Neural progenitor cell (in vitro differentiated cells): ENCODE results near the gene FRMD5. TPM values are rescaled to one million over a fixed set of nuclear protein-coding genes. Genes with fewer than 3 reads are reported as not detected.
"Not testable (repeated sequence)": the region's sequence is repeated elsewhere in the genome, so short reads cannot be mapped to it uniquely, and the experiment has no call there.

Experiments used
- DNase-seq: peaks from one replicate; pipeline ENCODE4 v3.0.0-alpha.2; 2016; ENCODE audit warnings: low spot score
- H2AFZ ChIP-seq: fragments of 200-600 bp; sonication (generic); replicated peaks from 2 replicates; pipeline ENCODE4 v1.6.1; 2016; ENCODE audit warnings: antibody characterized with exemption
- H3F3A ChIP-seq: fragments of 200-600 bp; sonication (generic); 2 replicates; pipeline ENCODE4 v1.6.1; 2016; ENCODE audit warnings: antibody characterized with exemption, low read depth
- H3K27ac ChIP-seq: fragments of 200-600 bp; sonication (generic); 2 replicates; pipeline ENCODE4 v1.5.1; 2016; ENCODE audit warnings: mild to moderate bottlenecking
- H3K27me3 ChIP-seq: fragments of 200-600 bp; sonication (generic); 2 replicates; pipeline ENCODE4 v1.6.1; 2016; ENCODE audit warnings: mild to moderate bottlenecking, moderate library complexity
- H3K36me3 ChIP-seq: fragments of 200-600 bp; sonication (generic); 2 replicates; pipeline ENCODE4 v1.5.1; 2016
- H3K4me1 ChIP-seq: fragments of 200-600 bp; sonication (generic); 2 replicates; pipeline ENCODE4 v1.6.1; 2016; ENCODE audit warnings: mixed run types
- H3K4me2 ChIP-seq: fragments of 200-600 bp; sonication (generic); 2 replicates; pipeline ENCODE4 v1.6.1; 2016
- H3K4me3 ChIP-seq: fragments of 200-600 bp; sonication (generic); 2 replicates; pipeline ENCODE4 v1.5.1; 2016
- H3K79me2 ChIP-seq: fragments of 200-600 bp; sonication (generic); 2 replicates; pipeline ENCODE4 v1.6.1; 2016; ENCODE audit warnings: low read depth
- H3K9ac ChIP-seq: fragments of 200-600 bp; sonication (generic); 2 replicates; pipeline ENCODE4 v1.6.1; 2016
- H3K9me3 ChIP-seq: fragments of 200-600 bp; sonication (generic); 2 replicates; pipeline ENCODE4 v1.5.1; 2016; ENCODE audit warnings: low read depth
- H4K20me1 ChIP-seq: fragments of 200-600 bp; sonication (generic); 2 replicates; pipeline ENCODE4 v1.6.1; 2016; ENCODE audit warnings: low read depth
- H3K27ac Mint-ChIP-seq: 3 replicates; pipeline ENCODE4 v1.8.0; 2021; ENCODE audit warnings: mixed read lengths
- H3K27me3 Mint-ChIP-seq: 2 replicates; pipeline ENCODE4 v1.8.0; 2022; ENCODE audit warnings: low read depth, mild to moderate bottlenecking, inconsistent platforms, moderate library complexity, mixed read lengths; ENCODE audit not compliant: insufficient read depth
- H3K36me3 Mint-ChIP-seq: 3 replicates; pipeline ENCODE4 v1.8.0; 2021; ENCODE audit warnings: mixed read lengths
- H3K4me1 Mint-ChIP-seq: 3 replicates; pipeline ENCODE4 v1.8.0; 2021; ENCODE audit warnings: mixed read lengths
- H3K4me3 Mint-ChIP-seq: 3 replicates; pipeline ENCODE4 v1.8.0; 2021; ENCODE audit warnings: mild to moderate bottlenecking, moderate library complexity, mixed read lengths
- H3K9me3 Mint-ChIP-seq: 3 replicates; pipeline ENCODE4 v1.8.0; 2020; ENCODE audit warnings: mixed read lengths
- EZH2 ChIP-seq: fragments of 200-600 bp; sonication (generic); IDR thresholded peaks from 2 replicates; pipeline ENCODE4 v1.6.1; 2017; ENCODE audit warnings: antibody characterized with exemption, mild to moderate bottlenecking, moderate library complexity
- EZH2phosphoT487 ChIP-seq: fragments of 200-600 bp; sonication (generic); IDR thresholded peaks from 2 replicates; pipeline ENCODE4 v1.6.1; 2017; ENCODE audit warnings: antibody characterized with exemption
- total RNA-seq: library from RNA; depleted of rRNA; stranded (reverse); fragments of >200 nt; gene quantifications from 2 replicates; pipeline ENCODE4 v1.2.3, GENCODE V29; 2015; ENCODE audit warnings: low replicate concordance
- TF ChIP-seq, protein P1 (sequence below): fragments of 200-600 bp; sonication (generic); IDR thresholded peaks from 2 replicates; pipeline ENCODE4 v1.5.1; 2017; ENCODE audit warnings: antibody characterized with exemption, mild to moderate bottlenecking

Gene FRMD5
- total RNA-seq, 1 donor from 2014 or later: 10.1 TPM

DNA sequence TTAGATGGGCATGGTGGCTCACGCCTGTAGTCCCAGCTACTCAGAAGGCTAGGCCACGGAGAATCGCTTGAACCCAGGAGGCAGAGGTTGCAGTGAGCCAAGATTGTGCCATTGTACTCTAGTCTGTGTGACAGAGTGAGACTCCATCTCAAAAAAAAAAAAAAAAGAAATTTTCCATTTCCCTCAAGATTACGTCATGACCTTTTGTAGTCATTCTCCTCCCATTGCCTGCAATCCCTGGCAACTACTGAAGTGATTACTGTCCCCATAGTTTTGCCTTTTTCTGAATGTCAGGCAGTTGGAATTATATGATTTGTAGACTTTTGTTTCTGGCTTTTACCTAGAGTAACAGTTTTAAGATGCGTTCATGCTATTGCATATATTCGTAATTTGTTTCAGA is 340.3 kb downstream of the FRMD5 start:
- H3K27me3 ChIP-seq: no peaks in the 10 kb centered on the region
- TF ChIP-seq, protein P1, sequence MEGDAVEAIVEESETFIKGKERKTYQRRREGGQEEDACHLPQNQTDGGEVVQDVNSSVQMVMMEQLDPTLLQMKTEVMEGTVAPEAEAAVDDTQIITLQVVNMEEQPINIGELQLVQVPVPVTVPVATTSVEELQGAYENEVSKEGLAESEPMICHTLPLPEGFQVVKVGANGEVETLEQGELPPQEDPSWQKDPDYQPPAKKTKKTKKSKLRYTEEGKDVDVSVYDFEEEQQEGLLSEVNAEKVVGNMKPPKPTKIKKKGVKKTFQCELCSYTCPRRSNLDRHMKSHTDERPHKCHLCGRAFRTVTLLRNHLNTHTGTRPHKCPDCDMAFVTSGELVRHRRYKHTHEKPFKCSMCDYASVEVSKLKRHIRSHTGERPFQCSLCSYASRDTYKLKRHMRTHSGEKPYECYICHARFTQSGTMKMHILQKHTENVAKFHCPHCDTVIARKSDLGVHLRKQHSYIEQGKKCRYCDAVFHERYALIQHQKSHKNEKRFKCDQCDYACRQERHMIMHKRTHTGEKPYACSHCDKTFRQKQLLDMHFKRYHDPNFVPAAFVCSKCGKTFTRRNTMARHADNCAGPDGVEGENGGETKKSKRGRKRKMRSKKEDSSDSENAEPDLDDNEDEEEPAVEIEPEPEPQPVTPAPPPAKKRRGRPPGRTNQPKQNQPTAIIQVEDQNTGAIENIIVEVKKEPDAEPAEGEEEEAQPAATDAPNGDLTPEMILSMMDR: no peak
- TF ChIP-seq EZH2 (no peak), EZH2phosphoT487 (no peak)
- H3K4me1 ChIP-seq: no peaks in the 10 kb centered on the region
- no peak overlapping the region for H3K4me3 Mint-ChIP-seq
- H3K9me3 ChIP-seq: no peaks in the 10 kb centered on the region
- H4K20me1 ChIP-seq: no peaks in the 10 kb centered on the region
- H3K4me2 ChIP-seq: no peak overlapping the region
- H3K79me2 ChIP-seq: no peaks in the 10 kb centered on the region
- H3F3A ChIP-seq: peaks cover 6% of the 10 kb centered on the region
- DNase-seq: no peak
- H3K9ac ChIP-seq: no peak overlapping the region
- no peak overlapping the region for H2AFZ ChIP-seq
- H3K4me3 ChIP-seq: no peak overlapping the region
- no peaks in the 10 kb centered on the region for H3K9me3 Mint-ChIP-seq
- no peaks in the 10 kb centered on the region for H3K4me1 Mint-ChIP-seq
- H3K36me3 Mint-ChIP-seq: peaks cover 17% of the 10 kb centered on the region
- no peaks in the 10 kb centered on the region for H3K27me3 Mint-ChIP-seq
- H3K36me3 ChIP-seq: peaks cover 9% of the 10 kb centered on the region
- no peak overlapping the region for H3K27ac ChIP-seq
- H3K27ac Mint-ChIP-seq: no peak overlapping the region

DNA sequence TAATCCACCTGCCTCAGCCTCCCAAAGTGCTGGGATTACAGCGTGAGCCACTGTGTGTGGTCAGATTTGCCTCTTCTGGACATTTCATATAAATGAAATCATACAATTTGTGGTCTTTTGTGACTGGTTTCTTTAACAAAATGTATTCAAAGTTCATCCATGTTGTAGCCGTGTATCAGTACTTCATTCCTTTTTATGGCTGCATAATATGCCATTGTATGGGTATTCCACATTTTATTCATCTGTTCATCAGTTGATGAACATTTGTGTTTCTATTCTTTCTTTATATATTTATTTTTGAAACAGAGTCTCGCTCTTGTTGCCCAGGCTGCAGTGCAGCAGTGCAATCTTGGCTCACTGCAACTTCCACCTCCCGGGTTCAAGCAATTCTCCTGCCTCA is 342.5 kb downstream of the FRMD5 start:
- Histone ChIP-seq H3K4me2 (no peak overlapping the region), H3K27me3 (no peaks in the 10 kb centered on the region), H3K27ac (no peak overlapping the region), H3K36me3 (peaks cover 9% of the 10 kb centered on the region), H3K9me3 (no peaks in the 10 kb centered on the region), H3K79me2 (no peaks in the 10 kb centered on the region), H3F3A (peaks cover 6% of the 10 kb centered on the region), H4K20me1 (no peaks in the 10 kb centered on the region), H2AFZ (no peak overlapping the region), H3K9ac (no peak overlapping the region), H3K4me3 (no peak overlapping the region), H3K4me1 (no peaks in the 10 kb centered on the region)
- H3K4me1 Mint-ChIP-seq: no peaks in the 10 kb centered on the region
- no peaks in the 10 kb centered on the region for H3K27me3 Mint-ChIP-seq
- H3K4me3 Mint-ChIP-seq: no peak overlapping the region
- no peak overlapping the region for H3K27ac Mint-ChIP-seq
- H3K36me3 Mint-ChIP-seq: peaks cover 12% of the 10 kb centered on the region
- DNase-seq: no peak
- TF ChIP-seq EZH2 (no peak), EZH2phosphoT487 (no peak)
- TF ChIP-seq, protein P1: no peak
- no peaks in the 10 kb centered on the region for H3K9me3 Mint-ChIP-seq

DNA sequence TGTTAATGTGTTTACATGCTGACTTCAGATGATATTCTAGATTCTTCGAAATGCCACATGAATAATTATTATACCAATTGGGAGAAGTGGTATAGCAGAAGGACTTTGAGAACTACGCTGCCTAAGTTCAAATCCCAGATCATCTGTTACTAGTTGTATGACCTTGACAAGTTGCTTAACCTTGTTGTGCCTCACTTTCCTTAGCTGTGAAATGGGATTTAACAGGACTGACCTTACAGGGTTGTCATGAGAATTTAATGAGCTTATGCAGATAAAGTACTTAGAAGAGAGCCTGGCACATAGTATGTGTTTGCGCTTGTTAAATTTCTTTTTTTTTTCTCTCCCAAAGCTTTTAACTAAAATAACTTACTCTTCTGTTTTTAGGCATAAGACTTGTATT is 343.8 kb downstream of the FRMD5 start:
- no peaks in the 10 kb centered on the region for H3K9me3 ChIP-seq
- TF ChIP-seq, protein P1: no peak
- no peak overlapping the region for H2AFZ ChIP-seq
- H3K4me2 ChIP-seq: no peak overlapping the region
- H3K4me1 ChIP-seq: no peaks in the 10 kb centered on the region
- H3K4me3 ChIP-seq: no peak overlapping the region
- H3K36me3 ChIP-seq: peaks cover 3% of the 10 kb centered on the region
- H3K27ac Mint-ChIP-seq: no peak overlapping the region
- no peaks in the 10 kb centered on the region for H3F3A ChIP-seq
- no peaks in the 10 kb centered on the region for H3K4me1 Mint-ChIP-seq
- no peak overlapping the region for H3K4me3 Mint-ChIP-seq
- no peaks in the 10 kb centered on the region for H3K79me2 ChIP-seq
- H3K27ac ChIP-seq: no peak overlapping the region
- no peaks in the 10 kb centered on the region for H3K27me3 ChIP-seq
- H3K9me3 Mint-ChIP-seq: no peaks in the 10 kb centered on the region
- no peak for DNase-seq
- H3K9ac ChIP-seq: no peak overlapping the region
- H3K27me3 Mint-ChIP-seq: no peaks in the 10 kb centered on the region
- H4K20me1 ChIP-seq: no peaks in the 10 kb centered on the region
- H3K36me3 Mint-ChIP-seq: peaks cover 12% of the 10 kb centered on the region

DNA sequence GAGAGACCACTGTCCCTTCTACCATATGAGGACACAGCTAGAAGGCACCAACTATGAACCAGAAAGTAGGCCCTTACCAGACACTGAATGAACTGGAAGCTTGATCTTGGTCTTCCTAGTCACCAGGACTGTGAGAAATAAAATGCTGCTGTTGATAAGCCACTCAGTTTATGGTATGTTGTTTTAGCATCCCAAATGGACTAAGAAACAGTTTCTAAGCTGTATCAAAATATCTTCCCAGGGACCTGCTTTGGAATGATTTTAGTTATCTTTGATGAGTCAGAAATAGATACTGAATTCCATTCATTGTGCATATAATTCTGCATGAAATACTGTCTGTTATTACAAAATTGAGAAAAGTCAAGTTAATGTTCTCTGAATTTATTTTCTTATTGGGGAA is 349.6 kb downstream of the FRMD5 start:
- H3K4me2 ChIP-seq: no peak overlapping the region
- no peaks in the 10 kb centered on the region for H4K20me1 ChIP-seq
- no peak for TF ChIP-seq EZH2
- TF ChIP-seq, protein P1: no peak
- TF ChIP-seq EZH2phosphoT487: no peak
- H3K27ac ChIP-seq: no peak overlapping the region
- H3K9me3 ChIP-seq: no peaks in the 10 kb centered on the region
- Mint-ChIP-seq H3K9me3 (no peaks in the 10 kb centered on the region), H3K4me1 (no peaks in the 10 kb centered on the region), H3K36me3 (peaks cover 10% of the 10 kb centered on the region), H3K27ac (no peak overlapping the region), H3K4me3 (no peak overlapping the region), H3K27me3 (no peaks in the 10 kb centered on the region)
- H3K79me2 ChIP-seq: no peaks in the 10 kb centered on the region
- no peak overlapping the region for H3K9ac ChIP-seq
- no peaks in the 10 kb centered on the region for H3K27me3 ChIP-seq
- H2AFZ ChIP-seq: no peak overlapping the region
- no peak for DNase-seq
- H3F3A ChIP-seq: no peaks in the 10 kb centered on the region
- no peaks in the 10 kb centered on the region for H3K4me1 ChIP-seq
- no peak overlapping the region for H3K4me3 ChIP-seq
- peaks cover 9% of the 10 kb centered on the region for H3K36me3 ChIP-seq

DNA sequence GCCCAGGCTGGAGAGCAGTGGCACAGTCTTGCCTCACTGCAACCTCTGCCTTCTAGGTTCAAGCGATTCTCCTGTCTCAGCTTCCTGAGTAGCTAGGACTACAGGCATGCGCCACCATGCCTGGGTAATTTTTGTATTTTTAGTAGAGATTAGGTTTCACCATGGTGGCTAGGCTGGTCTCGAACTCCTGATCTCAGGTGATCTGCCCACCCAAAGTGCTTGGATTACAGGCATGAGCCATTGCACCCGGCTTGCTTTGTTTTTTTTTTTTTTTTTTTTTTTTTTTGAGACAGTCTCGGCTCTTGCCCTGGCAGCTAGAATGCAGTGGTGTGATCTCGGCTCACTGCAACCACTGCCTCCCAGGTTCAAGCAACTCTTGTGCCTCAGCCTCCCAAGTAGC is 362.6 kb downstream of the FRMD5 start:
- not testable (repeated sequence) for H3K4me3 Mint-ChIP-seq, H3K27me3 ChIP-seq, H3K9me3 ChIP-seq, H3K4me2 ChIP-seq, H4K20me1 ChIP-seq, DNase-seq, H3K27ac ChIP-seq, H3F3A ChIP-seq, H3K4me3 ChIP-seq, H3K4me1 ChIP-seq, H3K27ac Mint-ChIP-seq, H3K27me3 Mint-ChIP-seq, H3K9me3 Mint-ChIP-seq, H3K9ac ChIP-seq, H2AFZ ChIP-seq, H3K36me3 ChIP-seq
- Mint-ChIP-seq H3K4me1 (peaks cover 14% of the 10 kb centered on the region), H3K36me3 (peaks cover 24% of the 10 kb centered on the region)
- peaks cover 34% of the 10 kb centered on the region for H3K79me2 ChIP-seq
